Pulmonary artery endothelial cell (primary cell): ENCODE data around the gene MAD1L1. TPM values are rescaled to one million over a fixed set of nuclear protein-coding genes. Genes with fewer than 3 reads are reported as not detected.
"Not testable (repeated sequence)": the region's sequence is repeated elsewhere in the genome, so short reads cannot be mapped to it uniquely, and the experiment has no call there.

ENCODE experiments used
- DNase-seq: peaks from one replicate; pipeline ENCODE4 v3.0.0-alpha.2; 2011; ENCODE audit warnings: low read depth, low spot score
- total RNA-seq: library from RNA; depleted of rRNA; stranded (reverse); fragments of >200 nt; gene quantifications from 2 replicates; pipeline ENCODE4 v1.2.3, GENCODE V29; 2014

The MAD1L1 gene
- total RNA-seq, 1 donor from 2014 or later, result 53.2 TPM

- DNase-seq, result no peak
Observed at GRCh38 chr7:1990001-1990670, 242.6 kb downstream of the MAD1L1 start.

GRCh38 chr7:1989049-1989860, 243.5 kb downstream of the MAD1L1 start:
- DNase-seq, result no peak

- no peak for DNase-seq
Observed at GRCh38 chr7:1988533-1988930, 244.2 kb downstream of the MAD1L1 start.

- DNase-seq, result no peak
Observed at GRCh38 chr7:1987591-1988532, 244.9 kb downstream of the MAD1L1 start.

GRCh38 chr7:1987084-1987535, 245.6 kb downstream of the MAD1L1 start:
- no peak for DNase-seq

GRCh38 chr7:1986366-1987083, 246.2 kb downstream of the MAD1L1 start:
- DNase-seq, result no peak

GRCh38 chr7:1985936-1986335, 246.8 kb downstream of the MAD1L1 start:
- no peak for DNase-seq

- DNase-seq, result no peak
Observed at GRCh38 chr7:1985042-1985441, 247.7 kb downstream of the MAD1L1 start.

- no peak for DNase-seq
Observed at GRCh38 chr7:1981878-1982230, 250.9 kb downstream of the MAD1L1 start.

GRCh38 chr7:1981201-1981877, 251.4 kb downstream of the MAD1L1 start:
- no peak for DNase-seq

- DNase-seq, result no peak
Observed at GRCh38 chr7:1979591-1980560, 252.9 kb downstream of the MAD1L1 start.

GRCh38 chr7:1978656-1979590, 253.8 kb downstream of the MAD1L1 start:
- no peak for DNase-seq

GRCh38 chr7:1977876-1978441, 254.8 kb downstream of the MAD1L1 start:
- no peak for DNase-seq

- no peak for DNase-seq
Observed at GRCh38 chr7:1977059-1977875, 255.5 kb downstream of the MAD1L1 start.

- not testable (repeated sequence) for DNase-seq
Observed at GRCh38 chr7:1976521-1976920, 256.2 kb downstream of the MAD1L1 start.

- no peak for DNase-seq
Observed at GRCh38 chr7:1975581-1975980, 257.2 kb downstream of the MAD1L1 start.

- DNase-seq, result no peak
Observed at GRCh38 chr7:1975179-1975578, 257.6 kb downstream of the MAD1L1 start.
